ENCODE results near the gene FAT4. TPM values are rescaled to one million over a fixed set of nuclear protein-coding genes. Genes with fewer than 3 reads are reported as not detected.

Gene FAT4
- total RNA-seq, 2 donors from 2014 or later = 3.3 to 3.6 TPM

- no peaks in the 10 kb centered on the region for H3K9me3 ChIP-seq
- H3K36me3 ChIP-seq (replicated peaks in 1 of 2; ENCODE audit: insufficient read depth in 1 of 2, low read depth in 2 of 2) = no peaks in the 10 kb centered on the region
- TF ChIP-seq POLR2A (IDR thresholded peaks at IDR 0.05) (no peak), CTCF (IDR thresholded peaks at IDR 0.05) (peak; percentile 21 to 55 (median 50))
- ATAC-seq (no peak), DNase-seq (no peak)
- no peak overlapping the region for H3K4me3 ChIP-seq
- no peak overlapping the region for H3K27ac ChIP-seq
- 1 to 3% methylated on average over 4 of the region's 4 CpGs for WGBS, 2 donors
- no peaks in the 10 kb centered on the region for H3K27me3 ChIP-seq
- intact Hi-C loops (cut with DNase I) = no loop called here
- H3K4me1 ChIP-seq = no peaks in the 10 kb centered on the region
Observed at GRCh38 chr4:125283707-125284279, 31.0 kb upstream of the FAT4 start.

DNA sequence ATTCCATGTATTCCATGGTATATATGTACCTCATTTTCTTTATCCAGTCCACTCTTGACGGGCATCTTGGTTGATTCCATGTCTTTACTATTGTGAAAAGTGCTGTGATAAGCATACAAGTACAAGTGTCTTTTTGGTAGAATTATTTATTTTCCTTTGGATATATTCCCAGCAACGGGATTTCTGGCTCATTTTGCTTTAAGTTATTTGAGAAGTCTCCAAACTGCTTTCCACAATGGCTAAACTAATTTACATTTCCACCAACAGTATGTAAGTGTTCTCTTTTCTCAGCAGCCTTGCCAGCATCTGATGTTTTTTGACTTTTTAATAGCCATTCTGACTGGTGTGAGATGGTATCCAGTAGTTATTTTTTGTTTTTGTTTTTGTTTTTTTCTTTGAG, 17.6 kb upstream of the FAT4 start:
- Histone ChIP-seq H3K4me1 (no peaks in the 10 kb centered on the region), H3K27me3 (no peaks in the 10 kb centered on the region), H3K4me3 (no peak overlapping the region), H3K27ac (no peak overlapping the region), H3K36me3 (replicated peaks in 1 of 2; ENCODE audit: insufficient read depth in 1 of 2, low read depth in 2 of 2) (no peaks in the 10 kb centered on the region), H3K9me3 (no peaks in the 10 kb centered on the region)
- no peak for TF ChIP-seq CTCF (IDR thresholded peaks at IDR 0.05)
- TF ChIP-seq POLR2A (IDR thresholded peaks at IDR 0.05) = no peak
- no peak for DNase-seq
- 47 to 59% methylated on average over 2 of the region's 2 CpGs for WGBS, 2 donors
- ATAC-seq = no peak
- intact Hi-C loops (cut with DNase I) = no loop called here

DNA sequence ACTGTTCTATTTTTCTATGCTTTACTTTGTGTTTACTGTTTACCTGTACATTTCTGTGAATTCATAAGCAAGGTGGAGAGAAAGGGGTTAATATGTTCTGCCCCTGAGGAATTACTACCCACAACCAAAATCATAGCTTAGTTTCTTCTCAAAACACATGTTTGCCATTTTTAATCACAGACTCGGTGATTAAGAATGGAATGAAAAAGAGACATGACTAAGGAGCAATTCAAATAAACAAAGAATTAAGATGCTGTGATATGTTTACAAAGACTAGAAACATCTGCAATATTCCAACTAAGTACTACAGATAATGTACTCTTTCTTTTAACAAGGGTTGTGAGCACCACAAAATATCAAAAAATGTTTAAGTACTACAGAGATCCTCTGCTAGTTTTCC, 11.7 kb upstream of the FAT4 start:
- WGBS, 2 donors = 45 to 50% methylated on average over 1 of the region's 1 CpG
- no peaks in the 10 kb centered on the region for H3K9me3 ChIP-seq
- intact Hi-C loops (cut with DNase I) = no loop called here
- H3K36me3 ChIP-seq (replicated peaks in 1 of 2; ENCODE audit: insufficient read depth in 1 of 2, low read depth in 2 of 2) = no peaks in the 10 kb centered on the region
- no peak for DNase-seq
- no peak for ATAC-seq
- H3K4me1 ChIP-seq = no peaks in the 10 kb centered on the region
- H3K27me3 ChIP-seq = no peaks in the 10 kb centered on the region
- H3K27ac ChIP-seq = no peak overlapping the region
- no peak overlapping the region for H3K4me3 ChIP-seq
- TF ChIP-seq POLR2A (IDR thresholded peaks at IDR 0.05) (no peak), CTCF (IDR thresholded peaks at IDR 0.05) (no peak)

DNA sequence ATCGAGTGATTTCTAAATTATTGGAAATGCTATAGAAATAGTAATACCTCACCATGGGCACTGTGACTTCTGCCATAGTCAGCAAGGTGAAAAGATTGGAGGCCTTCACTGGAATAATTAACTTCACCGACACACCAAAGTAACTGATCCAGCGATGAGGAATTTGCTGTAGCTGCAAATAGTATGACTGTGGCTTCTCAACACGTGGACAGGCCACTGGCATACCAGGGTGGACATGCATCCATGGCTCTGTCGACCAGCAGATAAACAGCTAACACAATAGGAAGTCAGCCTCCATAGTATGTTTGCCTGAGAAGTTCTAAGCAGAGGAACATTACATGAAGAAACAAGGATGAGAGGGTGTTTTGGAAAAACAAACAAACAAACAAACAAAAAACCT, 10.9 kb upstream of the FAT4 start:
- TF ChIP-seq POLR2A (IDR thresholded peaks at IDR 0.05) (no peak), CTCF (IDR thresholded peaks at IDR 0.05) (no peak)
- WGBS, 2 donors = 63 to 76% methylated on average over 5 of the region's 5 CpGs
- no peaks in the 10 kb centered on the region for H3K4me1 ChIP-seq
- H3K36me3 ChIP-seq (replicated peaks in 1 of 2; ENCODE audit: insufficient read depth in 1 of 2, low read depth in 2 of 2) = no peaks in the 10 kb centered on the region
- DNase-seq (no peak), ATAC-seq (no peak)
- no peak overlapping the region for H3K27ac ChIP-seq
- H3K9me3 ChIP-seq = no peaks in the 10 kb centered on the region
- intact Hi-C loops (cut with DNase I) = no loop called here
- no peaks in the 10 kb centered on the region for H3K27me3 ChIP-seq
- H3K4me3 ChIP-seq = no peak overlapping the region

- 77 to 80% methylated on average over 1 of the region's 1 CpG for WGBS, 2 donors
- H3K27ac ChIP-seq = no peak overlapping the region
- TF ChIP-seq CTCF (IDR thresholded peaks at IDR 0.05) = no peak
- no peak for TF ChIP-seq POLR2A (IDR thresholded peaks at IDR 0.05)
- H3K27me3 ChIP-seq = no peaks in the 10 kb centered on the region
- ATAC-seq = no peak
- no peak overlapping the region for H3K4me3 ChIP-seq
- intact Hi-C loops (cut with DNase I) = no loop called here
- DNase-seq = no peak
- no peaks in the 10 kb centered on the region for H3K9me3 ChIP-seq
- H3K36me3 ChIP-seq (replicated peaks in 1 of 2; ENCODE audit: insufficient read depth in 1 of 2, low read depth in 2 of 2) = no peaks in the 10 kb centered on the region
- no peaks in the 10 kb centered on the region for H3K4me1 ChIP-seq
Observed at GRCh38 chr4:125306112-125306511, 8.6 kb upstream of the FAT4 start.
